ENCODE data around the gene CLDN10. TPM values are rescaled to one million over a fixed set of nuclear protein-coding genes. Genes with fewer than 3 reads are reported as not detected.

Gene CLDN10
- total RNA-seq (10 to 100 TPM in 1 of 7 donors, 1 to 10 TPM in 4, under 1 TPM in 1, not detected in 1; 0.45 to 28.7 (median 1.5) TPM), polyA plus RNA-seq (1 to 10 TPM in 1 of 2 donors, under 1 TPM in 1; 0.68 to 2.4 TPM)
- long read RNA-seq, donor 1, partial matches to known transcripts, result 0 of 3 reads
- long read RNA-seq, donor 1, other reads (novel, unspliced or antisense), result 1 of 3 reads
- long read RNA-seq, donor 2, transcript CLDN10-201 (5 exons, 949 nt), result major isoform, 11 of 11 reads
- long read RNA-seq, donor 2, partial matches to known transcripts, result 0 of 11 reads
- long read RNA-seq, donor 2, other reads (novel, unspliced or antisense), result 0 of 11 reads
- long read RNA-seq, donor 3, transcript CLDN10-201 (5 exons, 949 nt), result major isoform, 8 of 11 reads
- long read RNA-seq, donor 3, partial matches to known transcripts, result 0 of 11 reads
- long read RNA-seq, donor 3, other reads (novel, unspliced or antisense), result 3 of 11 reads

GRCh38 chr13:95552539-95553441 is at the start of gene CLDN10:
TSS of gene CLDN10 (plus strand) at chr13:95552720. CDS start at chr13:95552754, 34 bp downstream.
- WGBS, 3 donors, result 1 to 4% (median 3%) methylated on average over 39 to 70 of the region's 70 CpGs
- Histone ChIP-seq H3K4me3 (no peak within 1 kb of the TSS), H3K9me3 (no peaks in the 10 kb centered on the region), H3K4me1 (ENCODE audit: insufficient read depth) (peaks cover 1% of the 10 kb centered on the region), H3K36me3 (no peaks in the 10 kb centered on the region), H3K27me3 (no peaks in the 10 kb centered on the region), H3K27ac (no peak within 1 kb of the TSS)
- intact Hi-C loops (cut with DNase I), result no loop called here
- DNase-seq, result no peak
- TF ChIP-seq POLR2A (IDR thresholded peaks at IDR 0.05) (no peak), EP300 (IDR thresholded peaks at IDR 0.05) (no peak), CTCF (IDR thresholded peaks at IDR 0.05) (no peak)

- Histone ChIP-seq H3K27ac (no peak overlapping the region), H3K4me1 (ENCODE audit: insufficient read depth) (no peaks in the 10 kb centered on the region), H3K9me3 (no peaks in the 10 kb centered on the region), H3K4me3 (no peak overlapping the region), H3K36me3 (no peaks in the 10 kb centered on the region), H3K27me3 (no peaks in the 10 kb centered on the region)
- no peak for TF ChIP-seq CTCF (IDR thresholded peaks at IDR 0.05)
- TF ChIP-seq POLR2A (IDR thresholded peaks at IDR 0.05), result no peak
- TF ChIP-seq EP300 (IDR thresholded peaks at IDR 0.05), result no peak
- 85 to 94% (median 90%) methylated on average over 1 of the region's 1 CpG for WGBS, 3 donors
- DNase-seq, result no peak
- intact Hi-C loops (cut with DNase I), result no loop called here
These were observed 48.9 kb upstream of the CLDN10 start for GRCh38 chr13:95503662-95504061.

- no peaks in the 10 kb centered on the region for H3K27me3 ChIP-seq
- no peak for DNase-seq
- TF ChIP-seq EP300 (IDR thresholded peaks at IDR 0.05) (no peak), CTCF (IDR thresholded peaks at IDR 0.05) (no peak), POLR2A (IDR thresholded peaks at IDR 0.05) (no peak)
- H3K4me1 ChIP-seq (ENCODE audit: insufficient read depth), result no peaks in the 10 kb centered on the region
- H3K36me3 ChIP-seq, result no peaks in the 10 kb centered on the region
- WGBS, 3 donors, result 45 to 56% (median 53%) methylated on average over 3 of the region's 3 CpGs
- H3K9me3 ChIP-seq, result no peaks in the 10 kb centered on the region
- H3K4me3 ChIP-seq, result no peak overlapping the region
- no peak overlapping the region for H3K27ac ChIP-seq
- intact Hi-C loops (cut with DNase I), result no loop called here
These were observed 47.3 kb upstream of the CLDN10 start for GRCh38 chr13:95505265-95505664.

- intact Hi-C loops (cut with DNase I), result no loop called here
- 68 to 85% (median 74%) methylated on average over 4 of the region's 4 CpGs for WGBS, 3 donors
- no peak overlapping the region for H3K27ac ChIP-seq
- no peak overlapping the region for H3K4me3 ChIP-seq
- H3K27me3 ChIP-seq, result no peaks in the 10 kb centered on the region
- no peaks in the 10 kb centered on the region for H3K36me3 ChIP-seq
- DNase-seq, result no peak
- H3K4me1 ChIP-seq (ENCODE audit: insufficient read depth), result no peaks in the 10 kb centered on the region
- no peaks in the 10 kb centered on the region for H3K9me3 ChIP-seq
- TF ChIP-seq EP300 (IDR thresholded peaks at IDR 0.05), result no peak
- TF ChIP-seq POLR2A (IDR thresholded peaks at IDR 0.05), result no peak
- no peak for TF ChIP-seq CTCF (IDR thresholded peaks at IDR 0.05)
These were observed 46.5 kb upstream of the CLDN10 start for GRCh38 chr13:95505986-95506385.

Measured in ovary (tissue), 10 donors.